MCF 10A (cell line): ENCODE data around the gene PACC1. TPM values are rescaled to one million over a fixed set of nuclear protein-coding genes. Genes with fewer than 3 reads are reported as not detected.

ENCODE experiments used
- Bru-seq: library from RNA; stranded (reverse); fragments of 400-500 nt; gene quantifications from one replicate; lab custom pipeline; 2021; lab: Mats Ljungman, UMichigan
- BruChase-seq, 2 experiments: library from RNA; stranded (reverse); fragments of 400-500 nt; gene quantifications; one replicate each; lab custom pipeline; 2021; lab: Mats Ljungman, UMichigan
- BruUV-seq: library from RNA; stranded (reverse); fragments of 400-500 nt; replicated peaks from 2 replicates; lab custom pipeline; 2021; lab: Mats Ljungman, UMichigan
- CTCF ChIA-PET: fragments of 300-600 bp; sonication (Branson Sonifier 250); formaldehyde crosslinking; extraction: SDS; loops from one replicate; lab custom pipeline; 2021; ENCODE audit warnings: antibody characterized with exemption, inconsistent platforms; lab: Yijun Ruan, JAX
- POLR2A ChIA-PET: fragments of 300-600, 350-650 bp; sonication (Branson Sonifier 250); formaldehyde crosslinking; extraction: SDS; loops from one replicate; lab custom pipeline; 2020; ENCODE audit warnings: antibody characterized with exemption, inconsistent platforms; lab: Yijun Ruan, JAX
- DNase-seq: peaks from one replicate; pipeline ENCODE4 v3.0.0-alpha.2; 2018; ENCODE audit not compliant: unreplicated experiment
- H3K27ac Mint-ChIP-seq: one replicate; pipeline ENCODE4 v1.8.0; 2022; ENCODE audit warnings: mild to moderate bottlenecking, low read depth, mixed read lengths; ENCODE audit not compliant: unreplicated experiment
- H3K27me3 Mint-ChIP-seq: one replicate; pipeline ENCODE4 v1.8.0; 2022; ENCODE audit warnings: mixed read lengths; ENCODE audit not compliant: insufficient read depth, unreplicated experiment
- H3K36me3 Mint-ChIP-seq: one replicate; pipeline ENCODE4 v1.8.0; 2022; ENCODE audit warnings: mild to moderate bottlenecking, moderate library complexity, mixed read lengths; ENCODE audit not compliant: insufficient read depth, unreplicated experiment
- H3K4me1 Mint-ChIP-seq: one replicate; pipeline ENCODE4 v1.8.0; 2022; ENCODE audit warnings: mixed read lengths; ENCODE audit not compliant: insufficient read depth, unreplicated experiment
- H3K4me3 Mint-ChIP-seq: one replicate; pipeline ENCODE4 v1.8.0; 2022; ENCODE audit warnings: mild to moderate bottlenecking, moderate library complexity, mixed read lengths; ENCODE audit not compliant: unreplicated experiment
- H3K9me3 Mint-ChIP-seq: one replicate; pipeline ENCODE4 v1.8.0; 2022; ENCODE audit warnings: mixed read lengths; ENCODE audit not compliant: unreplicated experiment
- CTCF ChIP-seq: fragments of 200-600 bp; IDR thresholded peaks from one replicate; pipeline ENCODE4 v1.8.0; 2022; ENCODE audit warnings: antibody characterized with exemption, mild to moderate bottlenecking; ENCODE audit not compliant: unreplicated experiment
- intact Hi-C: fragments of 100-400 bp; cut with micrococcal nuclease; formaldehyde crosslinking; loops from 2 replicates; pipeline ENCODE4 v1.14.1; 2022
- long read RNA-seq: library from polyadenylated mRNA; stranded (forward); transcript quantifications from one replicate; pipeline ENCODE4 v2.0.0, GENCODE V29; 2022
- total RNA-seq: library from RNA; stranded (reverse); gene quantifications from 2 replicates; pipeline ENCODE4 v1.2.3, GENCODE V29; 2022

Gene PACC1
- total RNA-seq (23.0 and 23.3 TPM in 2 replicates), Bru-seq, nascent RNA (percentile 58 among the genes with signal in this experiment), BruChase-seq, experiment 1, labeled RNA remaining after a 6-hour chase (percentile 64 among the genes with signal in this experiment), BruChase-seq, experiment 2, labeled RNA remaining after a 2-hour chase (percentile 67 among the genes with signal in this experiment)
- long read RNA-seq, transcript TMEM206-201 (8 exons, 2,475 nt) = major isoform, 41 of 56 reads
- long read RNA-seq, partial matches to known transcripts = 4 of 56 reads
- long read RNA-seq, other reads (novel, unspliced or antisense) = 11 of 56 reads

DNA sequence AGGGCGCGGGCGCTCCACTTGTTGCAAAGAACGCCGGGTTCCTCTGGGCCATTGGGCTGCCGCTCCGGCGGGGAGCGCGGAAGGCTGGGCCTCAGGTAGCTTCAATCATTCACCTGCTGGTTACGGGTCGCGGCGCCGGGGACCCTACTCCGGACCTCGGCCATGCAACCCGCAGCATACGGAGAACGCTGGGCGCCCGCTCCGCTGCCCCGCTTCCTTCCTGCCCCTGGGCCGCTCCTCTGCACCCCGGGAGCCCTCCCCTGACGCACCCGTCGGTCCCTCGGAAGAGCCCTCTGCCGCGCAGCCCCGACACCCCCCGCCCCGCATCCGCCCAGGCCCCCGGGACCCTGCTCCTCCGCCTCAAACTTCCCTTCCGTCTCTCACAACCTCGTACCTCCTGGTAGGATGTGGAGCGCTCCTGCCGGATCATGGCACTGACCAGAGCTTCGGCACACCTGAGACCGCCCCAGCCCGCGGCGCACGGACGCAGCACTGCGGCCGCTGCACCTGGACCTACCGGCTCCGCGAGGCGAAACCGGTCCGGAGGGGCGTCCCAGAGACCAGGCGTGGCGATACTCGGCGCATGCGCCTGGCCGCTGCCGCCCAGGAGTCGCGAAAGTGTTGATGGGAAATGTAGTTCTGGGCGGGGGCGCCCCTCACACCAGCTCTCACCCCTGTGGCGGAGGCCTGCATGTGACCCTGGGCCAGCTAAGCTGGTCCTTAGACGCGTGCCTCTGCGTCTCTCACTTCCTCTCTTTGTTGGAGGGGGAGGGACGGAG, at the start of gene PACC1:
PACC1 (minus strand) TSS at position 559 of the 779 bp plus-strand sequence; CDS start at position 430, 129 bp downstream.
- intact Hi-C loops = no loop called here
- DNase-seq = peak; percentile 93
- no peaks in the 10 kb centered on the region for H3K27me3 Mint-ChIP-seq
- BruUV-seq = no TSS peak
- peak within 1 kb of the TSS; percentile 18 for H3K27ac Mint-ChIP-seq
- H3K9me3 Mint-ChIP-seq = no peaks in the 10 kb centered on the region
- H3K4me1 Mint-ChIP-seq = peaks cover 17% of the 10 kb centered on the region
- peaks cover 9% of the 10 kb centered on the region for H3K36me3 Mint-ChIP-seq
- peak within 1 kb of the TSS; percentile 80 for H3K4me3 Mint-ChIP-seq
- no peak for TF ChIP-seq CTCF
- ChIA-PET POLR2A (interaction anchor here (0.6 to 2.5 kb wide), 14 partner anchors 10 to 1013 kb away, joined by 3 to 15 read pairs (median 4); partner anchors contain the start of genes NENF, NSL1 and TATDN3), CTCF (interaction anchor here (0.6 to 7.8 kb wide), 9 partner anchors 16 to 1939 kb away, joined by 3 to 46 read pairs (median 3); no protein-coding TSS in a partner anchor)

- CTCF ChIA-PET = interaction anchor here (0.5 to 15.8 kb wide), 14 partner anchors 8 to 783 kb away, joined by 3 to 481 read pairs (median 5); partner anchors contain the start of genes DTL and INTS7
- Mint-ChIP-seq H3K4me3 (no peak overlapping the region), H3K27ac (no peak overlapping the region), H3K27me3 (no peaks in the 10 kb centered on the region), H3K36me3 (peaks cover 4% of the 10 kb centered on the region), H3K9me3 (no peaks in the 10 kb centered on the region), H3K4me1 (no peaks in the 10 kb centered on the region)
- DNase-seq = no peak
- BruUV-seq = no TSS peak
- intact Hi-C loops = no loop called here
- TF ChIP-seq CTCF = no peak
- POLR2A ChIA-PET = interaction anchor here (0.5 to 1.4 kb wide), 3 partner anchors 110 to 394 kb away, joined by 3 to 7 read pairs (median 4); partner anchors contain the start of gene FLVCR1
Measured at GRCh38 chr1:212463565-212464285, 49.0 kb upstream of the PACC1 start.

GRCh38 chr1:212461916-212462660, 47.4 kb upstream of the PACC1 start:
- Mint-ChIP-seq H3K27me3 (no peaks in the 10 kb centered on the region), H3K4me3 (no peak overlapping the region), H3K27ac (no peak overlapping the region), H3K9me3 (no peaks in the 10 kb centered on the region), H3K4me1 (no peaks in the 10 kb centered on the region), H3K36me3 (no peaks in the 10 kb centered on the region)
- DNase-seq = no peak
- no TSS peak for BruUV-seq
- intact Hi-C loops = no loop called here
- ChIA-PET POLR2A (interaction anchor here (0.5 to 0.6 kb wide), 2 partner anchors 357 to 517 kb away, joined by 3 to 4 read pairs; no protein-coding TSS in a partner anchor), CTCF (interaction anchor here (0.7 to 15.8 kb wide), 9 partner anchors 6 to 428 kb away, joined by 3 to 481 read pairs (median 5); no protein-coding TSS in a partner anchor)
- TF ChIP-seq CTCF = no peak
